ENCODE measurements around the gene MED22. TPM values are rescaled to one million over a fixed set of nuclear protein-coding genes. Genes with fewer than 3 reads are reported as not detected.

Gene MED22
- total RNA-seq, 1 donor: 14.5 TPM

DNA sequence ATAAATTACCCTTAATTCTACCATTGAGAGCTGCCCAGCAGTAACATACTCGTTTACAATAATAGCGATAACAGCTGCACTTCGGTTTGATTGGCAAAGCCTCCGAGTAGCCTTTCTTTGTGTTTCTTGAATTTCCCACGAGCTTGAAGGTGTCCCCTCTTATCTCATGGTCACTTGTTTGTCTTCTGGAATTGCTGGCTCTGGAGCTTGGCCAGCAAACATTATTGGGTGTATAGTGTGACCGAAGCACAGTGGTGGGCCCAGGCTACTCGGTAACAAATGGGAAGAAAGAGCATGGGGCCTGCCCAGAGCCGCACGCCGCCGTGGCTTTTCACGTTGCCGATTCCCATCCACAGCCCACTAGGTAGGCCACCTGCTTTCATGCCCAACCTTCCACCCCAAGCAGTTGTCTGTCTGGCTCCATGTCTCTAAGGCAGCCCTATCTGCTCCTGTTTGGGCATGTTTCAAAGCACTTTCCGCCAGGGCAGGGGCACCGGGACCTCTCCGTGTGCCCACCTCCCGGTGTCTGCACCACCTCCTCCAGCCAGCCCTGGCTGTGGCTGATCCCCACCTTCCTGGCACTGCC, 36.9 kb upstream of the MED22 start:
- H4K20me1 ChIP-seq (ENCODE audit: insufficient read depth, low read length): no peaks in the 10 kb centered on the region
- peak; percentile 49 for DNase-seq (ENCODE audit: insufficient read length, low spot score, missing footprints)
- H3K27me3 ChIP-seq (ENCODE audit: insufficient read depth, low read length): no peaks in the 10 kb centered on the region
- H3K4me2 ChIP-seq (ENCODE audit: insufficient read depth, low read length): no peak overlapping the region
- H3K79me2 ChIP-seq (ENCODE audit: insufficient read depth, low read length): no peaks in the 10 kb centered on the region
- H3K36me3 ChIP-seq (ENCODE audit: insufficient read depth, low read length): no peaks in the 10 kb centered on the region
- TF ChIP-seq, protein P1, sequence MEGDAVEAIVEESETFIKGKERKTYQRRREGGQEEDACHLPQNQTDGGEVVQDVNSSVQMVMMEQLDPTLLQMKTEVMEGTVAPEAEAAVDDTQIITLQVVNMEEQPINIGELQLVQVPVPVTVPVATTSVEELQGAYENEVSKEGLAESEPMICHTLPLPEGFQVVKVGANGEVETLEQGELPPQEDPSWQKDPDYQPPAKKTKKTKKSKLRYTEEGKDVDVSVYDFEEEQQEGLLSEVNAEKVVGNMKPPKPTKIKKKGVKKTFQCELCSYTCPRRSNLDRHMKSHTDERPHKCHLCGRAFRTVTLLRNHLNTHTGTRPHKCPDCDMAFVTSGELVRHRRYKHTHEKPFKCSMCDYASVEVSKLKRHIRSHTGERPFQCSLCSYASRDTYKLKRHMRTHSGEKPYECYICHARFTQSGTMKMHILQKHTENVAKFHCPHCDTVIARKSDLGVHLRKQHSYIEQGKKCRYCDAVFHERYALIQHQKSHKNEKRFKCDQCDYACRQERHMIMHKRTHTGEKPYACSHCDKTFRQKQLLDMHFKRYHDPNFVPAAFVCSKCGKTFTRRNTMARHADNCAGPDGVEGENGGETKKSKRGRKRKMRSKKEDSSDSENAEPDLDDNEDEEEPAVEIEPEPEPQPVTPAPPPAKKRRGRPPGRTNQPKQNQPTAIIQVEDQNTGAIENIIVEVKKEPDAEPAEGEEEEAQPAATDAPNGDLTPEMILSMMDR (IDR thresholded peaks at IDR 0.05; ENCODE audit: extremely low read depth, low read depth, low read length): no peak
- no peak overlapping the region for H3K27ac ChIP-seq (ENCODE audit: low read depth, low read length)
- H3K9me3 ChIP-seq (ENCODE audit: low read depth, low read length): no peaks in the 10 kb centered on the region
- H2AFZ ChIP-seq (ENCODE audit: low read length): no peak overlapping the region
- H3K4me3 ChIP-seq (ENCODE audit: insufficient read depth, low read length): no peak overlapping the region
- H3K4me1 ChIP-seq (ENCODE audit: insufficient read depth, low read length): no peaks in the 10 kb centered on the region

DNA sequence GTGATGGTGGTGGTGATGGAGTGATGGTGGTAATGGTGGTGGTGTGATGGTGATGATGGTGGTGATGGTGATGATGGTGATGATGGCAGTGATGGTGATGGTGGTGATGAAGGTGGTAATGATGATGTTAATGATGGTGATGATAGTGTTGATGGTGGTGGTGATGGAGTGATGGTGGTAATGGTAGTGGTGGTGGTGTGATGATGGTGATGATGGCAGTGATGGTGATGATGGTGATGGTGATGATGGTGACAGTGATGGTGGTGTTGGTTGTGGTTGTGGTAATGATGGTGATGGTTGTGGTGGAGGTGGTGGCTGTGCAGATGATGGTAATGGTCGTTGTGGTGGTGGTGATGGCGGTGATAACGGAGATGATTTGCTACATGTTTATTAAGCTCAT, 35.5 kb upstream of the MED22 start:
- no peak overlapping the region for H3K4me2 ChIP-seq (ENCODE audit: insufficient read depth, low read length)
- H2AFZ ChIP-seq (ENCODE audit: low read length): no peak overlapping the region

DNA sequence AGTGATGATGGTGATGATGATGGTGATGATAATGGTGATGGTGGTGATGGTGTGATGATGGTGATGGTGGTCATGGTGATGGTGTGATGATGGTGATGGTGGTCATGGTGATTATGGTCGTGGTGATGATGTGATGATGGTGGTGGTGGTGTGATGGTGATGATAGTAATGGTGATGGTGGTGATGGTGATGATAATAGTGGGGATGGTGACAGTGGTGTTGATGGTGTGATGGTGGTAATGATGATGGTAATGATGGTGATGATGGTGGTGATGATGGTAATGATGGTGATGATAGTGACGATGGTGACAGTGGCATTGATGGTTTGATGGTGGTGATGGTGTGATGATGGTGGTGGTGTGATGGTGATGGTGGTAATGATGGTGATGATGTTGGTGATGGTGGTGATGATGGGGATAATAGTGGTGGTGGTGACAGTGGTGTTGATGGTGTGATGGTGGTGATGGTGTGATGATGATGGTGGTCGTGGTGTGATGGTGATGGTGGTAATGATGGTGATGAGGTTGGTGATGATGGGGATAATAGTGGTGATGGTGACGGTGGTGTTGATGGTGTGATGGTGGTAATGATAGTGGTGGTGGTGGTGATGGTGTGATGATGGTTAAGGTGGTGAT, 34.7 kb upstream of the MED22 start:
- H2AFZ ChIP-seq (ENCODE audit: low read length): no peak overlapping the region
- H4K20me1 ChIP-seq (ENCODE audit: insufficient read depth, low read length): no peaks in the 10 kb centered on the region
- H3K4me1 ChIP-seq (ENCODE audit: insufficient read depth, low read length): no peaks in the 10 kb centered on the region
- TF ChIP-seq, protein P1 (IDR thresholded peaks at IDR 0.05; ENCODE audit: extremely low read depth, low read depth, low read length): no peak
- no peaks in the 10 kb centered on the region for H3K9me3 ChIP-seq (ENCODE audit: low read depth, low read length)
- H3K4me2 ChIP-seq (ENCODE audit: insufficient read depth, low read length): no peak overlapping the region
- H3K79me2 ChIP-seq (ENCODE audit: insufficient read depth, low read length): no peaks in the 10 kb centered on the region
- H3K36me3 ChIP-seq (ENCODE audit: insufficient read depth, low read length): no peaks in the 10 kb centered on the region
- H3K27ac ChIP-seq (ENCODE audit: low read depth, low read length): no peak overlapping the region
- H3K4me3 ChIP-seq (ENCODE audit: insufficient read depth, low read length): no peak overlapping the region
- H3K27me3 ChIP-seq (ENCODE audit: insufficient read depth, low read length): no peaks in the 10 kb centered on the region
- DNase-seq (ENCODE audit: insufficient read length, low spot score, missing footprints): no peak

More for the DNA sequence above, 35.5 kb upstream of the MED22 start:
- no peaks in the 10 kb centered on the region for H3K9me3 ChIP-seq (ENCODE audit: low read depth, low read length)
- H3K4me3 ChIP-seq (ENCODE audit: insufficient read depth, low read length): no peak overlapping the region
- no peaks in the 10 kb centered on the region for H3K79me2 ChIP-seq (ENCODE audit: insufficient read depth, low read length)
- H3K27me3 ChIP-seq (ENCODE audit: insufficient read depth, low read length): no peaks in the 10 kb centered on the region
- TF ChIP-seq, protein P1 (IDR thresholded peaks at IDR 0.05; ENCODE audit: extremely low read depth, low read depth, low read length): no peak
- H3K27ac ChIP-seq (ENCODE audit: low read depth, low read length): no peak overlapping the region
- DNase-seq (ENCODE audit: insufficient read length, low spot score, missing footprints): no peak
- H3K4me1 ChIP-seq (ENCODE audit: insufficient read depth, low read length): no peaks in the 10 kb centered on the region
- no peaks in the 10 kb centered on the region for H4K20me1 ChIP-seq (ENCODE audit: insufficient read depth, low read length)
- no peaks in the 10 kb centered on the region for H3K36me3 ChIP-seq (ENCODE audit: insufficient read depth, low read length)

- no peak for DNase-seq (ENCODE audit: insufficient read length, low spot score, missing footprints)
- Histone ChIP-seq H3K4me1 (ENCODE audit: insufficient read depth, low read length) (peaks cover 7% of the 10 kb centered on the region), H3K36me3 (ENCODE audit: insufficient read depth, low read length) (no peaks in the 10 kb centered on the region), H3K27me3 (ENCODE audit: insufficient read depth, low read length) (no peaks in the 10 kb centered on the region), H3K79me2 (ENCODE audit: insufficient read depth, low read length) (peaks cover 1% of the 10 kb centered on the region), H4K20me1 (ENCODE audit: insufficient read depth, low read length) (no peaks in the 10 kb centered on the region), H2AFZ (ENCODE audit: low read length) (no peak overlapping the region), H3K27ac (ENCODE audit: low read depth, low read length) (no peak overlapping the region), H3K4me3 (ENCODE audit: insufficient read depth, low read length) (no peak overlapping the region), H3K9me3 (ENCODE audit: low read depth, low read length) (no peaks in the 10 kb centered on the region), H3K4me2 (ENCODE audit: insufficient read depth, low read length) (no peak overlapping the region)
- TF ChIP-seq, protein P1 (IDR thresholded peaks at IDR 0.05; ENCODE audit: extremely low read depth, low read depth, low read length): no peak
These were observed 32.8 kb upstream of the MED22 start for GRCh38 chr9:133380734-133381133.
